NCI-H2227 treated with DMSO at 0.1 percent for 48 hours (cell line): ENCODE measurements around the gene NDFIP2.

ENCODE experiments used
- DNase-seq: peaks from one replicate; lab custom pipeline; 2025; lab: John Stamatoyannopoulos, UW

NDFIP2 gene

GRCh38 chr13:79480954-79481684 is at the start of gene NDFIP2:
Gene NDFIP2, plus strand, starts transcription at chr13:79481155. Its CDS starts 49 bp downstream, at chr13:79481204.
- DNase-seq: peak; percentile 79

GRCh38 chr13:79432086-79432485 is 48.9 kb upstream of the NDFIP2 start:
- no peak for DNase-seq

GRCh38 chr13:79432992-79433391 is 48.0 kb upstream of the NDFIP2 start:
- no peak for DNase-seq

- DNase-seq: no peak
Observed at GRCh38 chr13:79434556-79434955, 46.4 kb upstream of the NDFIP2 start.

GRCh38 chr13:79435561-79435990 is 45.4 kb upstream of the NDFIP2 start:
- no peak for DNase-seq

GRCh38 chr13:79439275-79439674 is 41.7 kb upstream of the NDFIP2 start:
- DNase-seq: no peak

- DNase-seq: no peak
Observed at GRCh38 chr13:79440958-79441528, 39.9 kb upstream of the NDFIP2 start.

- DNase-seq: no peak
Observed at GRCh38 chr13:79442221-79442620, 38.7 kb upstream of the NDFIP2 start.

GRCh38 chr13:79442706-79443105 is 38.2 kb upstream of the NDFIP2 start:
- no peak for DNase-seq

GRCh38 chr13:79445968-79446645 is 34.8 kb upstream of the NDFIP2 start:
- DNase-seq: no peak

GRCh38 chr13:79447141-79447540 is 33.8 kb upstream of the NDFIP2 start:
- no peak for DNase-seq

GRCh38 chr13:79447741-79448140 is 33.2 kb upstream of the NDFIP2 start:
- DNase-seq: no peak

GRCh38 chr13:79448413-79448812 is 32.5 kb upstream of the NDFIP2 start:
- no peak for DNase-seq

- DNase-seq: no peak
Observed at GRCh38 chr13:79450110-79450509, 30.8 kb upstream of the NDFIP2 start.

- no peak for DNase-seq
Observed at GRCh38 chr13:79451500-79451962, 29.4 kb upstream of the NDFIP2 start.

GRCh38 chr13:79452239-79452913 is 28.6 kb upstream of the NDFIP2 start:
- DNase-seq: no peak

GRCh38 chr13:79455331-79455730 is 25.6 kb upstream of the NDFIP2 start:
- no peak for DNase-seq

- DNase-seq: no peak
Observed at GRCh38 chr13:79456051-79456450, 24.9 kb upstream of the NDFIP2 start.

GRCh38 chr13:79456656-79457365 is 24.1 kb upstream of the NDFIP2 start:
- no peak for DNase-seq

GRCh38 chr13:79457390-79457789 is 23.6 kb upstream of the NDFIP2 start:
- DNase-seq: no peak

- no peak for DNase-seq
Observed at GRCh38 chr13:79457948-79458347, 23.0 kb upstream of the NDFIP2 start.

- no peak for DNase-seq
Observed at GRCh38 chr13:79458436-79458835, 22.5 kb upstream of the NDFIP2 start.
